GM12891 (cell line): ENCODE measurements around the gene TBATA.

Experiments used
- DNase-seq: peaks from one replicate; pipeline ENCODE4 v3.0.0; 2011; ENCODE audit warnings: low spot score; ENCODE audit not compliant: insufficient read length
- FAIRE-seq: peaks from 2 replicates; lab custom pipeline; 2011; peaks lifted over from hg19 to GRCh38; lab: Jason Lieb, UNC
- PAX5 ChIP-seq: IDR thresholded peaks from 2 replicates; pipeline ENCODE4 v1.6.1; 2011; ENCODE audit warnings: low read length, moderate library complexity, mild to moderate bottlenecking; ENCODE audit not compliant: insufficient read depth, severe bottlenecking
- POLR2A ChIP-seq: IDR thresholded peaks from 2 replicates; pipeline ENCODE4 v1.6.1; 2011; ENCODE audit warnings: low read depth, low read length, control low read depth
- POLR2AphosphoS5 ChIP-seq: IDR thresholded peaks from 2 replicates; pipeline ENCODE4 v1.6.1; 2011; ENCODE audit warnings: low read depth, low read length, control low read depth
- POU2F2 ChIP-seq: IDR thresholded peaks from 2 replicates; pipeline ENCODE4 v1.6.1; 2011; ENCODE audit warnings: low read depth, mild to moderate bottlenecking, control low read depth, low read length, moderate library complexity
- SPI1 ChIP-seq: IDR thresholded peaks from 2 replicates; pipeline ENCODE4 v1.6.1; 2011; ENCODE audit warnings: low read depth, low read length, control low read depth
- TAF1 ChIP-seq: IDR thresholded peaks from 2 replicates; pipeline ENCODE4 v1.6.1; 2011; ENCODE audit warnings: low read depth, low read length, control low read depth

Gene TBATA

DNA sequence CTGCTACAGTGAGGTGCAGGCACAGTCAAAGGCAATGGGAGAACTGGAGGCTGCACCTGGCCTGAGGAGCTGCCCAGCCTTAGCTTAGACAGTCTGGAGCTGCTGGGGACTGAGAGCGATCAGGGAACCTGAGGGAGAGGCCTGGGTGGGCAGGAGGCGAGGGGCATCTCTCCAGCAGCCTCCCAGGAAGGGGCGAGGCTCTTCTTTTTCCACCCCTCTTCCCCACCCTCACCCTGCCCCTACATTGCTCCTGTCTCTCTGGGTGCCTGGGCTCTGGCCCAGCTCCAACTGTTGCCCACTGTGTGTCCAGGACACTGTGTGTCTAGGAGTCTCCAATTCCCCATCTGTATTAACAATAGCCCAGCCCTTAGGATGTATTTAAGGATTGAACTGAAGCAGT is 36.9 kb downstream of the TBATA start:
- FAIRE-seq, result no peak
- TF ChIP-seq SPI1 (no peak), POLR2AphosphoS5 (no peak), PAX5 (no peak), POU2F2 (no peak), TAF1 (no peak), POLR2A (no peak)

DNA sequence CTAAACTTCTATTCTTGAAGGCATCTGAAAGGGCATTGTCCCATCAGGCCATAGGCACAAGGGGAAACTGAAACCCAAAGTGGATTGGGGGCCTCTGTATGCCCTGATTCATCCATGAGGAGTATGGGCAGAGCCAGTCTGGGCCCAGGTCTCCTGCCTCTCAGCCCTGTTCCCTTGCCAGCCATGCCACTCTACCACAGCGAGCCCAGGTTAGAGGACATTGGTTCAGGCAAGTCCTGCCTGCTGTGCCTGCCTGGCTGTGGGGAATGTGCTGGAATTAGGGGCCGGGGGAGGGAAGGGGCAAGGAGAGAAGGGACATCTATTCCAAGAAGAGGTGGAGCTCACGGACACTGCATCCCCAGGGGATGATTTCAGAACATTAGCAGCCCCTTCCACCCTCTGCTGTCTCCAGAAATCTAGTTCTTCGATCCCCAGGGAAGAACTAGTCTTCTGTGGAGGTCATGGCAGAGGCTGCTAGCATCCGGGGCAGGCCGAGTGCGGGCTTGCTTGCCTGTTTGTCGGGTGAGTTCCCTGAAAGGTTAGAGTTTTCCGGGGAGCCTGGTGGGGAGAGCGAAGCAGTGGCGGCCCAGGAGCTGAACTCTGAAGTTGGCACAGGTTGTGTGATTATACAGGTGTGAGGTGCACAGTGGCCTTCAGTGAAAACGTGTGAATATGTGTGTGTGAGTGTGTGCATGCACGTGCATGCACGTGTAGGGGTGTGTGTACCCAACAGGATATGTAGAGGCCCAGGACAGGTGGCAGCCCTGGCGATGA is 37.8 kb downstream of the TBATA start:
- TF ChIP-seq SPI1 (no peak), POU2F2 (no peak), POLR2AphosphoS5 (no peak), POLR2A (no peak), PAX5 (no peak)
- no peak for FAIRE-seq
- DNase-seq, result no peak

More for the DNA sequence above, 36.9 kb downstream of the TBATA start:
- DNase-seq, result no peak

DNA sequence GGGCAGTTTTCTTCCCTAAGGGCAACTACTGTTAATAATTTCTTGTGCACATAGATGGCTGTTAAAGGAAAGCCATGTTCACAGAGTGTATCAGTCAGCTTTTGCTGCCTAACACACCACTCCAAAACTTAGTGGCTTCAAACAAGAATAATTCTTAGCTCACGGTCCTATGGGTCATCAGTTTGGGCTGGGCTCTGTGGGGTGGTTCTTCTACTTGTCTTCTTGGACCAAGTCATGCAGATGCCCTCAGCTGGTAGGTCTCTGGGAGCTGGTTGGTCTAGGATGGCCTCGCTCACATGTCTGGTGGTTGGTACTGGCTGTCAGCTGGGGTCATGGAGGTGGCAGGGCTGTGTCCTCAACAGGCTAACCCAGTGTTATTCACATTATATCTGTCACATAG is 39.6 kb downstream of the TBATA start:
- TF ChIP-seq POLR2AphosphoS5, result no peak
- no peak for TF ChIP-seq POLR2A
- no peak for TF ChIP-seq SPI1
- no peak for TF ChIP-seq POU2F2
- TF ChIP-seq PAX5, result no peak
- TF ChIP-seq TAF1, result no peak
- FAIRE-seq (no peak), DNase-seq (no peak)

DNA sequence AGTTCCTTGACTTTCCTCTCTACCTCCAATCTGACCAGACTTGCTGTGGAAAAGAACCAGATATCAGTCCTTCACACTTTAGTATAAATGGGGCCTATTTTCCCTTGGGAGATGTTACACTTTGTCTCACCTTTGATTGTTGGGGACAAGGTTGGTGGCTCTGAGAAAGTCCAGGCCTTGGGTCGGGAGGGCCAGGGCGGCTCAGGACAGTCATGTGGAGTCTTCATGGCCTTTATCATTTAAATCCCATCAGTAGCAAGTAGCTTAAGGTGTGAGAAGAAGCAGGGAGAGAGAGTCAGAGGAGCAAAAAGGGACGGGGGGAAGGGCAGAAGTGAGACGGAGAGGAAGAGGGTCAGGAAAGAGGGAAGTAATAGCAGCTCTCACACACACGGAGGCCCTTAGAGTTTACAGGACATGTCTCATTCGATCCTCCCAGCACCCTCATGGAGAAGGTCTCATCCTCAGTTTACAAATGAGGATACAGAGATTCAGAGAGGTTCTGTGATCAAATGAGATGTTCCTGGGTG is 40.5 kb downstream of the TBATA start:
- DNase-seq (no peak), FAIRE-seq (no peak)
- TF ChIP-seq POLR2A (no peak), POU2F2 (no peak), PAX5 (no peak), TAF1 (no peak), POLR2AphosphoS5 (no peak), SPI1 (no peak)

DNA sequence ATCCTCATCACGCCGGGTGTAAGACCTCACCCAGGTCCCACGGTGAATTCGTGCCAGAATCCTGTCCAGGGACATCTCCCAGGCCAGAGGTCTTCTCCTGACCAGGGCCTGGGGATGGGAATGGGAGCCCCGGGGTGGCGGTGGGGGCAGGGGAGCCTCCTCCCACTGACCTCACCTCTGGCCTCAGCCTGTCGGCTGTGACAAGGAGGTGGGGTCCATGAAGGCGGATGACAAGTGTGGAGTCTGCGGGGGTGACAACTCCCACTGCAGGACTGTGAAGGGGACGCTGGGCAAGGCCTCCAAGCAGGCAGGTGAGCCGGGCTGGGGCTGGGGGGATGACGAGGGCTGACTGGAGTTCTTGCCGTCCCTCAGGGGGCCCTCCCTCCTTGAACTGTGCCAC is 41.3 kb downstream of the TBATA start:
- no peak for FAIRE-seq
- TF ChIP-seq PAX5, result no peak
- TF ChIP-seq POLR2A, result no peak
- TF ChIP-seq POLR2AphosphoS5, result no peak
- TF ChIP-seq TAF1, result no peak
- no peak for TF ChIP-seq POU2F2
- TF ChIP-seq SPI1, result no peak
- DNase-seq, result no peak

DNA sequence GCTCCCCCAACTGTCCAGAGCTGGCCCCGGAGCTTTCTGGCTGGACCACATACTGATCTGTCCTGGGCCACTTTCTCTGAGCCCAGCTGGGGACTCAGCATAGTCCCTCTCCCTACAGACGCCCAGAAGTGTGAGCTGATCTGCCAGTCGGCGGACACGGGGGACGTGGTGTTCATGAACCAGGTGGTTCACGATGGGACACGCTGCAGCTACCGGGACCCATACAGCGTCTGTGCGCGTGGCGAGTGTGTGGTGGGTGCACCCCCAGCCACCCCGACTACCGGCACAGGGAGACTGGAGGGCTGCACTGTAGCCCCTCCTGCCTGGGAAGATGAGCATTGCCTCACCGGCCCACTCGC is 41.8 kb downstream of the TBATA start:
- TF ChIP-seq PAX5 (no peak), POU2F2 (no peak), TAF1 (no peak), POLR2A (no peak), SPI1 (no peak), POLR2AphosphoS5 (no peak)
- no peak for FAIRE-seq
- DNase-seq, result no peak

DNA sequence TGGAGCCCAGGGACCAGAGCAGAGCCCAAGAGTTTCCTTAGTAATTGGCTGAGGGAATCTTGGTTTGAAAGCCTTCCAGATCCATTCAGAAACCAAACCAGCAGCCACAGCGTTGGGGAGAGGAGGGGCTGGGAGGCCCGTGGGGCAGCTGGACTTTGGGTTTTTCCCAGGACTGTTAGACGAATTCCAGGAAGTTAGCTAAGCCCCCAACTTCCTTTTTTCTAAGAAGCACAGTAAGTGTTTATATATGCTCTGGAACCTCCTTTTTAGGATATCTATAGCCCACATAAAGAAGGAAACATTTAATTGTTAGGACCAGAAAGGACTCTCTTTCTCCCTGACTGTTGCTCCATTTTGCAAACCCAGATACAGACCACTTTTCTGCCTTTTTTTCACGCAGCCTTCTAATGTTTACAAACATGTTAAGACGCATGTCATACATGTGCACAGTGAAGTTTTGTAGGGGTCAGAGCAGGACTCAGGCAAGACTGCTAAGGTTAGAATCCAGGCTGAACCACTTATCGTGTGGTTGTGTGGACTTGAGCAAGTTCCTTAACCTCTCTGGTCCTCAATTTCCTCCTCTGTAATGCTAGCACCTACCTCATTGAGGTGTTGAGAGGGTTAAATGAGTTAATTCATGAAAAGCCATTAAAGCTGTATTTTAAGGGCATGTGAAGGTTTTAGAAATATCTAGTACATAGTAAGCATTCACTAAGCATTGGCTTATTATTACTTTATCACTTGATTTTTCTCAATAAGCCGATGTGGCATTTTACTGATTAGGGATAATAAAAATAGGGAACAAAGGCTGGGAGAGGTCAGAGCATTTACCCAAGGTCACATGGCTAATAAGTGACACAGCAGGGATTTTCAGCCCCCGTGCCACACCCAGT is 42.4 kb downstream of the TBATA start:
- no peak for DNase-seq

DNA sequence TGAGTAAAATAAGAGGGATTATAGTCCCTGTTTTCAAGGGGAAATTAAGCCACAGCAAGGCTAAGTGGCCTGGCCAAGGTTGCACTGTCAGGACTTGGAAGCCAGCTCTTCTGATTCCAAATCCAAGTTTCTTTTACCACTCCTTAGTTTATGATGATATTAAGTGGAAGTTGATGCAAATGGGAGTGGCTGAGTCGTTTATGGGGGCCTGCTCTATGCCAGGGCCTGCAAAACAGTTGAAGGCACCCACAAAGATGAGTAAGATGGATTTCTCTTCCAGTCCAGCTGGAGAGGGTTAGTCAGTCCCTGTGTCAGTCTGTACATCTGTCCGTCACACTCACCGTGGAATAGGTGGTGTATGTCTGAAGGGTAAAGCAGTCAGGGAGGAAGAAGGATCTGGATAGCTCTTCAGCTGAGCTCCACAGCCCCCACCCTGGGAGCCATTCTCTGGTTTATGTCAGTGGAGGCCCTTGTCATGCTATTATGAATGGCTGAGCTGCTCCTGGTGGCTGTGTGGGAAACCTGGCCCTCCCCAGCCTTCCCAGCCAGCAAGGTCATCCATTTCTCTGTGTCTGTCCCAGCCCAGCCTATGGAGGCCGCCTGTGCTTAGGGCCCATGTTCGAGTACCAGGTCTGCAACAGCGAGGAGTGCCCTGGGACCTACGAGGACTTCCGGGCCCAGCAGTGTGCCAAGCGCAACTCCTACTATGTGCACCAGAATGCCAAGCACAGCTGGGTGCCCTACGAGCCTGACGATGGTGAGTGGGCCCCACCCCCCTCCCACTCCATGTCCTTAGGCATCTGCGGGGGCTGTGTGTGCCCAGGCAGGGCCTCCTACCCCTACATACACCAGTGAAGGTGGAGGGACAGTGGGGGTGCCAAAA is 44.5 kb downstream of the TBATA start:
- FAIRE-seq (no peak), DNase-seq (no peak)
- no peak for TF ChIP-seq TAF1
- TF ChIP-seq POLR2A, result no peak
- TF ChIP-seq POLR2AphosphoS5, result no peak
- TF ChIP-seq POU2F2, result no peak
- TF ChIP-seq PAX5, result no peak
- no peak for TF ChIP-seq SPI1

More for the DNA sequence above, 42.4 kb downstream of the TBATA start:
- TF ChIP-seq SPI1, result no peak
- TF ChIP-seq TAF1, result no peak
- no peak for TF ChIP-seq PAX5
- no peak for TF ChIP-seq POLR2A
- no peak for FAIRE-seq
